ENCODE results near the gene LTBP1. TPM values are rescaled to one million over a fixed set of nuclear protein-coding genes. Genes with fewer than 3 reads are reported as not detected.

LTBP1 gene
- total and polyA plus RNA-seq, 10 of the 15 experiments (the other 5 are each of a cell fraction or from before 2014, with no cell fraction given): 0.01 to 0.28 (median 0.12) TPM; not detected in 2

DNA sequence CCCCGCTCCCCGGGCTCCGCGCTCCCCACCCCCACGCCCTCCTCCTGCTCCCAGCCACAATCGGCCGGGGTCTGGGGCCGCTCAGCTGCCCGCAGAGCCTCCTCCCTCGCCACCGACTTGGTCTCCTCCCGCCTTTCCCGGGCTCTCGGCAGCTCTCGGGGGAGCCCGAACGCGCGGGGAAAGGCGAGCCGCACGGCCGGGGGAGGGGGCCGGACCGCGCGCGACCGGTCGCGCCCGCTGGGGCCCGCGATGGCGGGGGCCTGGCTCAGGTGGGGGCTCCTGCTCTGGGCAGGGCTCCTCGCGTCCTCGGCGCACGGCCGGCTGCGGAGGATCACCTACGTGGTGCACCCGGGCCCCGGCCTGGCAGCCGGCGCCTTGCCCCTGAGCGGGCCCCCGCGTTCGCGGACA is 327 bp downstream of the LTBP1 start:
- peak; percentile 19; the same call in 2 of the 3 replicates for ATAC-seq
- RAD21 ChIA-PET (ENCODE audit: unreplicated experiment): no interaction called here
- peak overlapping the region; percentile 84; the same call in 1 of the 2 replicates for H3K4me2 ChIP-seq (ENCODE audit: control insufficient read depth, insufficient read depth)
- POLR2A ChIA-PET: no interaction called here
- SMC1A ChIA-PET (ENCODE audit: uncharacterized antibody, unreplicated experiment): no interaction called here
- BruUV-seq (replicated peaks): no TSS peak
- in situ Hi-C loops (cut with MboI): loop anchor here (10.0 kb wide), 1 partner anchor 172 kb away; no protein-coding TSS in a partner anchor
- no peaks in the 10 kb centered on the region; the same call in 2 of the 3 replicates for H3K9me3 ChIP-seq (replicated peaks; ENCODE audit: control insufficient read depth, insufficient read depth, low read length)
- WGBS (ENCODE audit: insufficient coverage, insufficient replicate concordance, low lambda C conversion rate, missing lambda C conversion rate): under 1% methylated on average over 15 of the region's 52 CpGs
- H3K27ac ChIP-seq (ENCODE audit: control insufficient read depth, insufficient read depth): no peak overlapping the region
- CTCF ChIA-PET: no interaction called here
- no peak for DNase-seq (ENCODE audit: low read depth, low spot score)
- H3K4me3 ChIP-seq: peak overlapping the region; percentile 65
- peaks cover 0 to 6% of the 10 kb centered on the region in 2 experiments for H3K27me3 ChIP-seq (replicated peaks in 1 of 2; ENCODE audit: control insufficient read depth in 2 of 2, insufficient read depth in 2 of 2, low read length in 1 of 2)
- H4K20me1 ChIP-seq (ENCODE audit: control insufficient read depth, insufficient read depth): no peaks in the 10 kb centered on the region
- intact Hi-C loops (cut with micrococcal nuclease; ENCODE audit: unreplicated experiment): loop anchor here (5.0 to 10.0 kb wide), 3 partner anchors 395 to 638 kb away; no protein-coding TSS in a partner anchor
- FAIRE-seq: no peak
- H3K4me1 ChIP-seq (ENCODE audit: control insufficient read depth, insufficient read depth, low read length): peaks cover 5% of the 10 kb centered on the region; the same call in 1 of the 2 replicates
- H3K36me3 ChIP-seq (ENCODE audit: control insufficient read depth in 2 of 2, insufficient read depth in 2 of 2, low read length in 1 of 2): no peaks in the 10 kb centered on the region
- H3K79me2 ChIP-seq (ENCODE audit: control insufficient read depth, insufficient read depth, low read length): no peaks in the 10 kb centered on the region
- H3K9ac ChIP-seq (ENCODE audit: control insufficient read depth, insufficient read depth, low read length): no peak overlapping the region
- TF ChIP-seq IKZF1 (conservative IDR thresholded peaks at IDR 0.05) (no peak), ATF7 (IDR thresholded peaks at IDR 0.05; ENCODE audit: low read depth) (no peak), JUNB (IDR thresholded peaks at IDR 0.05) (no peak), JUND (IDR thresholded peaks at IDR 0.05; ENCODE audit: low read depth, low read length) (no peak), ZZZ3 (IDR thresholded peaks at IDR 0.05; ENCODE audit: control insufficient read depth, insufficient read length, low read depth) (no peak), BHLHE40 (IDR thresholded peaks at IDR 0.05; ENCODE audit: borderline replicate concordance in 1 of 2, low read depth in 2 of 2, low read length in 1 of 2) (no peak), WRNIP1 (IDR thresholded peaks at IDR 0.05; ENCODE audit: borderline replicate concordance, low read depth, low read length) (no peak), HDGF (IDR thresholded peaks at IDR 0.05) (no peak)
- H2AFZ ChIP-seq (ENCODE audit: control insufficient read depth, low read depth, low read length): peak overlapping the region; percentile 64

Data from GM12878 (cell line).